ENCODE data around the gene CCNY. TPM values are rescaled to one million over a fixed set of nuclear protein-coding genes. Genes with fewer than 3 reads are reported as not detected.

The CCNY gene
- total RNA-seq, 1 experiment from 2014 or later = 62.2 TPM

- intact Hi-C loops (cut with micrococcal nuclease) = no loop called here
- no peak for TF ChIP-seq SIN3A (IDR thresholded peaks at IDR 0.05; ENCODE audit: low read depth)
- no peak for TF ChIP-seq EZH2 (IDR thresholded peaks at IDR 0.05)
- no peak for TF ChIP-seq YY1 (IDR thresholded peaks at IDR 0.05; ENCODE audit: extremely low read depth, insufficient replicate concordance, low read depth, low read length)
- no peak for ATAC-seq
- H3K9me2 ChIP-seq (ENCODE audit: insufficient read depth) = no peaks in the 10 kb centered on the region
- no peak overlapping the region for H3K4me2 ChIP-seq (ENCODE audit: low read length)
- H3K27ac ChIP-seq (ENCODE audit: low read depth, low read length) = no peak overlapping the region
- H4K20me1 ChIP-seq (ENCODE audit: insufficient read depth) = no peaks in the 10 kb centered on the region
- ChIA-PET CTCF (no interaction called here), RAD21 (ENCODE audit: low non-redundant PET in 1 of 2, low total read pairs in 2 of 2, uncharacterized antibody in 2 of 2, unreplicated experiment in 2 of 2) (no interaction called here), POLR2A (no interaction called here)
- H3K4me1 ChIP-seq (ENCODE audit: control insufficient read depth in 1 of 2, insufficient read depth in 2 of 2, low read length in 2 of 2) = no peaks in the 10 kb centered on the region
- peaks cover 4 to 5% of the 10 kb centered on the region in 2 experiments; a peak in 2 of 4 replicates for H3K9me3 ChIP-seq (ENCODE audit: control insufficient read depth in 1 of 2, insufficient read depth in 1 of 2, low read depth in 1 of 2, low read length in 2 of 2)
- H3K79me2 ChIP-seq (ENCODE audit: insufficient read depth, low read length) = peaks cover 93% of the 10 kb centered on the region
- H3K36me3 ChIP-seq (ENCODE audit: control insufficient read depth in 1 of 2, insufficient read depth in 2 of 2, low read length in 2 of 2) = no peaks in the 10 kb centered on the region
- H2AFZ ChIP-seq (ENCODE audit: low read depth, low read length, poor library complexity, severe bottlenecking) = no peak overlapping the region
- H3K27me3 ChIP-seq (ENCODE audit: insufficient read depth, low read length) = no peaks in the 10 kb centered on the region
- no peak for DNase-seq (ENCODE audit: low read depth, low spot score)
- no peak overlapping the region for H3K4me3 ChIP-seq (replicated peaks in 1 of 2; ENCODE audit: low read depth in 1 of 2, low read length in 2 of 2)
- H3K9ac ChIP-seq (ENCODE audit: low read length) = no peak overlapping the region
- BruUV-seq (replicated peaks) = no TSS peak
These were observed 50.4 kb downstream of the CCNY start for GRCh38 chr10:35386594-35387174.

- POLR2A ChIA-PET = no interaction called here
- Histone ChIP-seq H2AFZ (ENCODE audit: low read depth, low read length, poor library complexity, severe bottlenecking) (no peak overlapping the region), H3K79me2 (ENCODE audit: insufficient read depth, low read length) (peaks cover 94% of the 10 kb centered on the region), H3K36me3 (ENCODE audit: control insufficient read depth in 1 of 2, insufficient read depth in 2 of 2, low read length in 2 of 2) (no peaks in the 10 kb centered on the region), H3K9ac (ENCODE audit: low read length) (no peak overlapping the region), H3K27me3 (ENCODE audit: insufficient read depth, low read length) (no peaks in the 10 kb centered on the region), H3K9me2 (ENCODE audit: insufficient read depth) (no peaks in the 10 kb centered on the region), H4K20me1 (ENCODE audit: insufficient read depth) (no peaks in the 10 kb centered on the region), H3K9me3 (ENCODE audit: control insufficient read depth in 1 of 2, insufficient read depth in 1 of 2, low read depth in 1 of 2, low read length in 2 of 2) (peaks cover 4 to 6% of the 10 kb centered on the region in 2 experiments; a peak in 2 of 4 replicates), H3K27ac (ENCODE audit: low read depth, low read length) (no peak overlapping the region), H3K4me1 (ENCODE audit: control insufficient read depth in 1 of 2, insufficient read depth in 2 of 2, low read length in 2 of 2) (no peaks in the 10 kb centered on the region), H3K4me3 (replicated peaks in 1 of 2; ENCODE audit: low read depth in 1 of 2, low read length in 2 of 2) (no peak overlapping the region), H3K4me2 (ENCODE audit: low read length) (no peak overlapping the region)
- no TSS peak for BruUV-seq (replicated peaks)
- CTCF ChIA-PET = no interaction called here
- intact Hi-C loops (cut with micrococcal nuclease) = no loop called here
- RAD21 ChIA-PET (ENCODE audit: low non-redundant PET in 1 of 2, low total read pairs in 2 of 2, uncharacterized antibody in 2 of 2, unreplicated experiment in 2 of 2) = no interaction called here
- ATAC-seq (no peak), DNase-seq (ENCODE audit: low read depth, low spot score) (no peak)
- TF ChIP-seq TCF7L2 (IDR thresholded peaks at IDR 0.05; ENCODE audit: borderline replicate concordance, extremely low read depth, insufficient read depth, insufficient read length) (no peak), CBX3 (IDR thresholded peaks at IDR 0.05; ENCODE audit: low read depth) (no peak), CTCF (IDR thresholded peaks at IDR 0.05 in 2 of 3, conservative IDR thresholded peaks at IDR 0.05 in 1 of 3; ENCODE audit: borderline replicate concordance in 1 of 3, insufficient read depth in 1 of 3, low read depth in 2 of 3, low read length in 2 of 3) (no peak), CEBPB (IDR thresholded peaks at IDR 0.05; ENCODE audit: low read depth) (no peak), JUND (IDR thresholded peaks at IDR 0.05) (no peak), EZH2 (IDR thresholded peaks at IDR 0.05) (no peak), ZBTB33 (IDR thresholded peaks at IDR 0.05; ENCODE audit: extremely low read depth, insufficient replicate concordance, low read length) (no peak), SP1 (IDR thresholded peaks at IDR 0.05; ENCODE audit: low read depth) (no peak), MAX (IDR thresholded peaks at IDR 0.05) (no peak), EZH2phosphoT487 (IDR thresholded peaks at IDR 0.05; ENCODE audit: borderline replicate concordance) (no peak), RAD21 (IDR thresholded peaks at IDR 0.05; ENCODE audit: low read depth) (no peak), SRF (IDR thresholded peaks at IDR 0.05; ENCODE audit: low read depth) (no peak), SIN3A (IDR thresholded peaks at IDR 0.05; ENCODE audit: low read depth) (no peak), ZFX (IDR thresholded peaks at IDR 0.05) (no peak), POLR2AphosphoS5 (IDR thresholded peaks at IDR 0.05; ENCODE audit: low read depth, low read length) (no peak), YY1 (IDR thresholded peaks at IDR 0.05; ENCODE audit: extremely low read depth, insufficient replicate concordance, low read depth, low read length) (no peak), ZNF274 (IDR thresholded peaks at IDR 0.05; ENCODE audit: low read depth, low read length) (no peak), EGR1 (IDR thresholded peaks at IDR 0.05; ENCODE audit: low read depth) (no peak)
These were observed 51.5 kb downstream of the CCNY start for GRCh38 chr10:35387768-35388167.

Measured in HCT116 (cell line).